HG03196 (cell line): Measurements from ENCODE around the gene CCP110.

Experiments used
- ATAC-seq: cut with Tn5 transposase; IDR thresholded peaks from one replicate; pipeline ENCODE4 v1.9.1; 2021; ENCODE audit not compliant: unreplicated experiment

CCP110 gene

DNA sequence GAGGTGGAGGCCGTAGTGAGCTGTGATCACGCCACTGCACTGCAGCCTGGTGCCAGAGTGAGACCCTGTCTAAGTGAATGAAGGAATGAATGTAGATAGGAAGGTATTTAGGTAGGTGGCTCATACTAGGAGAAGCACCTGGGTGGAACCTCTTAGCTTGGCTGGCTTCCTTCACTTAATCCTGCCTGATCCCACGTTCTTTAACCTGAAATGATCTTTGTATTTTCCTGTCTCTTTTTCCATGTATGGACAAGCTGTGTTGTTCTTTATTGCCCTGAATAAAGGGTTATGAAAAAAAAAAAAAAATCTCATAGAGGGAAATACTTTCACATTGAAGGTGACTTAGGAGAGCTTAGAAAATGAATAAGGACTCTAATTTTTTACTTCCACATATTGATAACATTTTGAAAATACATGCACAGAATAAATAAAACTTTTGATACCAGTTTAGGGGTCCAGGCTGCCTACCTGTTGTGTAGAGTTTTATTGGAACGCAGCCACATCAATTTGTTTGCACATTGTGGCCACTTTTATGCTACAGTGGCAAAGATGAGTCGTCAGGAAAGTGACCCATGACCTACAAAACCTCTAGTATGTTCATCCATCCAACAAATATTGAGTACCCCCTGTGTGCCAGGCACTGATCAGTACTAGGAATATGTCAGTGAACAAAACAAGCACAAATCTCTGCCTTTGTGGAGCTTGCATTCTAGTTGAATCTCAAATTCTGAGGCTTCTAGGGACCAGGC, 76.4 kb downstream of the CCP110 start:
- no peak for ATAC-seq

DNA sequence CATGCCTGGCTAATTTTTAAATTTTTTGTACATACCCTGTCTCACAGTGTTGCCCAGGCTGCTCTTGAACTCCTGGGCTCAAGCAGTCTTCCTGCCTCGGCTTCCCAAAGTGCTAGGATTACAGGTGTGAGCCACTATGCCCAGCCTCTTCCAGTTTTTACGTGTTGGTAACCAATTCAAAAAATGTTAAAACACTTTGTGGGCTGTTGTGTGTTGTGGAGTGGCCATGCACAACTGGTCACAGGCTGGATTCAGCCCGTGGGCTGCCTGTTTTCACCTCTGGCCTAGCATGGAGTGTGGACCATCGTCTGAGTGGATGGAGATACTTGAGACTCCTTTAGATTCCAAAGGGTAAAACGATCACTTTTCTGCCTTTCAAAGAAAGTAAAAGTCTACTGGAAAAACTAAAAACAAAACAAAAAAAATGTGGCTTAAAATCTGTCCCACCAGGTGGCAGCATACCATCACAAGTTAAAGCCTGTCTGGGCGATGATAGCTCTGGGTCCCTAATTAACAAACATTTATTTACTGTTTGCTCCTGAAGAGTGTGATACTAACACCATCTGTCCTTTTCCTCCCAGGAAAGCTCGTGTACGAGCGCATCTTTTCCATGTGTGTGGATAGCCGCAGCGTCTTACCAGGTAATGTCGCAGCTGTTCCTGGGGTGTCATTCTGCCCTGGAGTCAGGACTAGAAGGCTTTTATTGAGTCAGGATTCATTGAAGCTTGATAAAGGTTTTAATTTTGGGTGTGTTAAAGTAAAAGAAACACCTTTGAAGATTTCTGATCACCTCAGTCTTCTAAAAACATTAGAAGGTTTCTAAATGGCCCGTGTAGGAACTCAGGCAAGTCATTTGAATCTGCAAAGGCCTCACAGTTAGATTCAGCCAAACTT, 77.6 kb downstream of the CCP110 start:
- no peak for ATAC-seq
